Sigmoid colon (tissue), 7 donors: ENCODE data around the gene IFNAR2. TPM values are rescaled to one million over a fixed set of nuclear protein-coding genes. Genes with fewer than 3 reads are reported as not detected.

Experiments used
- DNase-seq: peaks from one replicate; pipeline ENCODE4 v3.0.0-alpha.2; 2019
- H3K27ac ChIP-seq, 4 donors: fragments of 200-600 bp; sonication (generic); one replicate each; pipeline ENCODE4 v1.5.1; 2016 to 2019; ENCODE audit warnings: mild to moderate bottlenecking in 1 of 4
- H3K27me3 ChIP-seq, 3 donors: fragments of 200-600 bp; sonication (generic); one replicate each; pipeline ENCODE4 v1.5.1; 2019; ENCODE audit warnings: mild to moderate bottlenecking in 1 of 3
- H3K36me3 ChIP-seq, 4 donors: fragments of 200-600 bp; sonication (generic); one replicate each; pipeline ENCODE4 v1.5.1; 2016 to 2019
- H3K4me1 ChIP-seq, 4 donors: fragments of 200-600 bp; sonication (generic); one replicate each; pipeline ENCODE4 v1.5.1; 2017 to 2019
- H3K4me3 ChIP-seq, 4 donors: fragments of 200-600 bp; sonication (generic); one replicate each; pipeline ENCODE4 v1.5.1; 2017 to 2019; ENCODE audit warnings: mild to moderate bottlenecking in 2 of 4, moderate library complexity in 1 of 4
- H3K9me3 ChIP-seq, 4 donors: fragments of 200-600 bp in 3 of 4; sonication (generic) in 3 of 4; one replicate each; pipeline versions ENCODE4 v1.5.1 to v1.6.1; 2013 to 2019
- CTCF ChIP-seq, 4 experiments: fragments of 450-650 bp in 3 of 4; fragments of 200-600 bp in 1 of 4; IDR thresholded peaks; one replicate each; pipeline ENCODE4 v1.5.1; 2016 to 2019; ENCODE audit warnings: antibody characterized with exemption in 4 of 4, mild to moderate bottlenecking in 3 of 4, moderate library complexity in 2 of 4
- EP300 ChIP-seq, 4 donors: sonication (generic); formaldehyde crosslinking; IDR thresholded peaks; one replicate each; pipeline ENCODE4 v1.6.1; 2017; ENCODE audit warnings: antibody characterized with exemption in 4 of 4
- POLR2A ChIP-seq, 2 donors: fragments of 450-650 bp; IDR thresholded peaks; one replicate each; pipeline ENCODE4 v1.6.1; 2016; ENCODE audit warnings: antibody characterized with exemption in 2 of 2, mild to moderate bottlenecking in 2 of 2, moderate library complexity in 2 of 2
- POLR2AphosphoS5 ChIP-seq, 4 donors: sonication (generic); formaldehyde crosslinking; IDR thresholded peaks; one replicate each; pipeline ENCODE4 v1.6.1; 2017; ENCODE audit warnings: antibody characterized with exemption in 4 of 4
- WGBS, 2 donors: extraction: QIAGEN DNeasy Blood & Tissue Kit; methylation state at CpG; one replicate each; pipeline ENCODE4 v1.1.7; 2013; 5-methylcytosine and 5-hydroxymethylcytosine counted together
- intact Hi-C: fragments of 100-400 bp; cut with DNase I; formaldehyde crosslinking; loops from one replicate; pipeline ENCODE4 v1.15.1; 2023
- polyA plus RNA-seq, 3 donors: library from polyadenylated mRNA; stranded (reverse); fragments of 200-250 nt; gene quantifications; one replicate each; pipeline ENCODE4 v1.2.3, GENCODE V29; 2013
- total RNA-seq, 4 donors: library from RNA; depleted of rRNA; stranded (reverse); fragments of >200 nt; gene quantifications; one replicate each; pipeline ENCODE4 v1.1.0, GENCODE V29; 2016
- donor health status: healthy with polysubstance abuse.
- donor health status: Bipolar disorder and iron deficiency.
- donor health status: healthy.

The IFNAR2 gene
- total and polyA plus RNA-seq, 7 donors: 6.6 to 19.0 (median 11.1) TPM

- no peak for DNase-seq
- intact Hi-C loops: loop anchor here (10.0 kb wide), 1 partner anchor 398 kb away; no protein-coding TSS in a partner anchor
- no peak overlapping the region for H3K27ac ChIP-seq
- 85 to 94% methylated on average over 10 of the region's 10 CpGs for WGBS, 2 donors
- no peaks in the 10 kb centered on the region for H3K27me3 ChIP-seq
- TF ChIP-seq EP300 (IDR thresholded peaks at IDR 0.05) (no peak), POLR2AphosphoS5 (IDR thresholded peaks at IDR 0.05) (no peak), POLR2A (IDR thresholded peaks at IDR 0.05) (no peak), CTCF (IDR thresholded peaks at IDR 0.05) (no peak)
- H3K4me1 ChIP-seq: peaks cover 0 to 12% (median 8%) of the 10 kb centered on the region in 4 donors
- H3K4me3 ChIP-seq: no peak overlapping the region
- no peaks in the 10 kb centered on the region for H3K36me3 ChIP-seq
- no peaks in the 10 kb centered on the region for H3K9me3 ChIP-seq
Observed at GRCh38 chr21:33206771-33207281, 22.9 kb upstream of the IFNAR2 start.

GRCh38 chr21:33207449-33208149 lies 22.1 kb upstream of the IFNAR2 start:
- Histone ChIP-seq H3K4me3 (no peak overlapping the region), H3K9me3 (no peaks in the 10 kb centered on the region), H3K27me3 (no peaks in the 10 kb centered on the region), H3K27ac (no peak overlapping the region), H3K4me1 (peaks cover 0 to 12% (median 8%) of the 10 kb centered on the region in 4 donors), H3K36me3 (no peaks in the 10 kb centered on the region)
- intact Hi-C loops: loop anchor here (10.0 kb wide), 1 partner anchor 397 kb away; no protein-coding TSS in a partner anchor
- WGBS, 2 donors: 84 to 91% methylated on average over 4 of the region's 4 CpGs
- no peak for DNase-seq
- TF ChIP-seq EP300 (IDR thresholded peaks at IDR 0.05) (no peak), CTCF (IDR thresholded peaks at IDR 0.05) (no peak)

GRCh38 chr21:33208534-33208933 lies 21.2 kb upstream of the IFNAR2 start:
- intact Hi-C loops: loop anchor here (10.0 kb wide), 1 partner anchor 396 kb away; no protein-coding TSS in a partner anchor
- Histone ChIP-seq H3K9me3 (no peaks in the 10 kb centered on the region), H3K4me1 (peaks cover 0 to 7% (median 6%) of the 10 kb centered on the region in 4 donors), H3K4me3 (no peak overlapping the region), H3K36me3 (no peaks in the 10 kb centered on the region), H3K27ac (no peak overlapping the region), H3K27me3 (no peaks in the 10 kb centered on the region)
- DNase-seq: no peak
- WGBS, 2 donors: 96 to 98% methylated on average over 1 of the region's 1 CpG
- no peak for TF ChIP-seq POLR2A (IDR thresholded peaks at IDR 0.05)
- no peak for TF ChIP-seq POLR2AphosphoS5 (IDR thresholded peaks at IDR 0.05)
- TF ChIP-seq EP300 (IDR thresholded peaks at IDR 0.05): no peak
- TF ChIP-seq CTCF (IDR thresholded peaks at IDR 0.05): no peak

- WGBS, 2 donors: 94% methylated on average over 7 of the region's 7 CpGs
Observed at GRCh38 chr21:33211305-33211704, 18.4 kb upstream of the IFNAR2 start.

GRCh38 chr21:33211732-33212131 lies 18.0 kb upstream of the IFNAR2 start:
- no peaks in the 10 kb centered on the region for H3K36me3 ChIP-seq
- WGBS, 2 donors: 73 to 84% methylated on average over 6 of the region's 6 CpGs
- no peaks in the 10 kb centered on the region for H3K4me1 ChIP-seq
- TF ChIP-seq EP300 (IDR thresholded peaks at IDR 0.05): no peak
- TF ChIP-seq POLR2A (IDR thresholded peaks at IDR 0.05): no peak
- no peak for TF ChIP-seq POLR2AphosphoS5 (IDR thresholded peaks at IDR 0.05)
- no peak for TF ChIP-seq CTCF (IDR thresholded peaks at IDR 0.05)
- no peaks in the 10 kb centered on the region for H3K9me3 ChIP-seq
- no peak overlapping the region for H3K4me3 ChIP-seq
- H3K27ac ChIP-seq: no peak overlapping the region
- intact Hi-C loops: no loop called here
- no peaks in the 10 kb centered on the region for H3K27me3 ChIP-seq
- DNase-seq: no peak

More at GRCh38 chr21:33211305-33211704, 18.4 kb upstream of the IFNAR2 start:
- no peak for DNase-seq
- Histone ChIP-seq H3K36me3 (no peaks in the 10 kb centered on the region), H3K4me3 (no peak overlapping the region), H3K9me3 (no peaks in the 10 kb centered on the region), H3K27ac (no peak overlapping the region), H3K4me1 (no peaks in the 10 kb centered on the region), H3K27me3 (no peaks in the 10 kb centered on the region)
- intact Hi-C loops: no loop called here
- no peak for TF ChIP-seq POLR2AphosphoS5 (IDR thresholded peaks at IDR 0.05)
